ENCODE measurements around the gene SAPCD2. TPM values are rescaled to one million over a fixed set of nuclear protein-coding genes. Genes with fewer than 3 reads are reported as not detected.

The SAPCD2 gene
- total and polyA plus RNA-seq, 9 of the 15 experiments (the other 6 are each of a cell fraction or from before 2014, with no cell fraction given), result 3.4 to 91.8 (median 18.8) TPM

DNA sequence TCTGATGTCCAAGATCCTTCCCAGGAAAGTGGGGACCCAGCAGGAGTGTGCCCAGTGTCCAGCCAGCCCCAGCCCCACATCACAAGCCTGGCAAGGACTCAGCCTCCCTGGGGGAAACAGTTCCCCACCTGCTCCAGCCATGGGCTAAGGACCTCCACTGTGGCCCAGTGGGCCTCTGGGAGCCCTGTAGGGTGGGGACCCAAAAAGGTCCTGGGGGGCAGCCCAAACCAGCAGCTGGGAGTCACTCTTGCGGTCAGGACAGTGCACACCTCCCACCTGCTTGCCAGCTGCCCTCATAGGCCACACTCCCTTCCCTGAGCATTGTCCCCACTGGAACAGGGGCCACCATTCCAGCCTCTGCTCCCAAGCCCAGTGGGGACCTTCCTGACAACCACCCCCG lies 44.0 kb downstream of the SAPCD2 start:
- H3K9me1 ChIP-seq (ENCODE audit: control insufficient read depth, insufficient read depth, low read length), result no peaks in the 10 kb centered on the region
- ATAC-seq, result no peak
- no peaks in the 10 kb centered on the region for H3K27me3 ChIP-seq (ENCODE audit: control insufficient read depth in 2 of 2, insufficient read depth in 2 of 2, low read length in 2 of 2)
- H4K20me1 ChIP-seq (replicated peaks; ENCODE audit: control insufficient read depth, insufficient read depth, low read length), result 0 out of 2 replicates have a peak, but pooled peaks cover 4% of the 10 kb centered on the region
- peaks cover 3% of the 10 kb centered on the region; the same call in 1 of the 3 replicates for H3K79me2 ChIP-seq (ENCODE audit: control insufficient read depth, insufficient read depth, low read length)
- in situ Hi-C loops (cut with MboI), result no loop called here
- 69% methylated on average over 2 of the region's 2 CpGs for WGBS (ENCODE audit: insufficient coverage, low coverage, missing lambda C conversion rate)
- POLR2A ChIA-PET, result interaction anchor here (0.6 to 1.6 kb wide), 7 partner anchors 8 to 681 kb away, joined by 3 to 4 read pairs (median 3); partner anchors contain the start of genes AJM1 and NPDC1
- DNase-seq (ENCODE audit: extremely low read depth in 1 of 4, low spot score in 3 of 4), result no peak
- BruUV-seq (replicated peaks), result no TSS peak
- no peak for FAIRE-seq
- H3K4me2 ChIP-seq (ENCODE audit: insufficient read depth, low read length), result no peak overlapping the region
- no peak overlapping the region for H2AFZ ChIP-seq (ENCODE audit: low read depth, low read length)
- H3K27ac ChIP-seq (ENCODE audit: extremely low read depth, low read depth, low read length), result no peak overlapping the region
- no peaks in the 10 kb centered on the region for H3K36me3 ChIP-seq (ENCODE audit: control insufficient read depth, insufficient read depth, low read length)
- H3K9ac ChIP-seq (ENCODE audit: insufficient read depth in 1 of 2, low read depth in 2 of 2, low read length in 2 of 2), result no peak overlapping the region
- no peaks in the 10 kb centered on the region for H3K9me3 ChIP-seq (replicated peaks; ENCODE audit: control insufficient read depth, insufficient read depth, low read depth, low read length)
- H3K4me1 ChIP-seq (replicated peaks in 1 of 2; ENCODE audit: control insufficient read depth in 2 of 2, insufficient read depth in 2 of 2, low read length in 2 of 2), result peaks cover 13 to 94% of the 10 kb centered on the region in 2 experiments
- CTCF ChIA-PET (ENCODE audit: low intra/inter-chr PET ratio), result no interaction called here
- H3K4me3 ChIP-seq, result no peak overlapping the region
- TF ChIP-seq ZNF583 (CRISPR knock-in tag; IDR thresholded peaks at IDR 0.05), result no peak
- no peak for TF ChIP-seq ZSCAN32 (CRISPR knock-in tag; IDR thresholded peaks at IDR 0.05)
- no peak for TF ChIP-seq ZNF778 (CRISPR knock-in tag; IDR thresholded peaks at IDR 0.05)
- intact Hi-C loops (cut with micrococcal nuclease), result no loop called here

DNA sequence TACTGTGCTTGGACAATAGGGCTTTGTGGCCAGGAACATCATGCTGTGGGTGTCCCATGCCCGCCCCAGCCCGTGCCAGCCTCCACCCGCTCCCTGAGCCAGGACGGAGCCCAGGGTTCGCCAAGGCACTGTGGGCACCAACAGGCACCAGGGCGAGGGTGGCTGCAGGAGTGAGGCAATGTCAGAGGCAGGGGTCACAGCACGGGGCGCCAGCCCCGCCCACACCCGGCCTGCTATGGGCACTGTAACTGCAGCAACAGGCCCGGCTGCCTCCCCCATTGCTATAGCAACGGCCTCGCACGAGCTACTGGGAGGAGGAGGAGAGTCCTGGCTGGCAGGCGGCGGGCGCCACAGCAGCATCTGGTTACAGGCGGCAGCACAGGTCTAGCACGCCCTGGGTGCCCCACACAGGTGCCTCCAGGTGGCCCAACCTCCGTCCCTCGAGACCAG lies 44.8 kb downstream of the SAPCD2 start:
- ATAC-seq (no peak), DNase-seq (ENCODE audit: extremely low read depth in 1 of 4, low spot score in 3 of 4) (no peak), FAIRE-seq (no peak)
- Histone ChIP-seq H3K27me3 (ENCODE audit: control insufficient read depth in 2 of 2, insufficient read depth in 2 of 2, low read length in 2 of 2) (no peaks in the 10 kb centered on the region), H3K27ac (ENCODE audit: extremely low read depth, low read depth, low read length) (no peak overlapping the region), H3K36me3 (ENCODE audit: control insufficient read depth, insufficient read depth, low read length) (no peaks in the 10 kb centered on the region), H3K9me1 (ENCODE audit: control insufficient read depth, insufficient read depth, low read length) (no peaks in the 10 kb centered on the region), H3K9me3 (replicated peaks; ENCODE audit: control insufficient read depth, insufficient read depth, low read depth, low read length) (no peaks in the 10 kb centered on the region), H3K4me1 (replicated peaks in 1 of 2; ENCODE audit: control insufficient read depth in 2 of 2, insufficient read depth in 2 of 2, low read length in 2 of 2) (peaks cover 13 to 94% of the 10 kb centered on the region in 2 experiments), H2AFZ (ENCODE audit: low read depth, low read length) (no peak overlapping the region), H3K4me3 (no peak overlapping the region), H3K79me2 (ENCODE audit: control insufficient read depth, insufficient read depth, low read length) (peaks cover 3% of the 10 kb centered on the region; the same call in 1 of the 3 replicates), H4K20me1 (replicated peaks; ENCODE audit: control insufficient read depth, insufficient read depth, low read length) (0 out of 2 replicates have a peak, but pooled peaks cover 5% of the 10 kb centered on the region), H3K4me2 (ENCODE audit: insufficient read depth, low read length) (no peak overlapping the region), H3K9ac (ENCODE audit: insufficient read depth in 1 of 2, low read depth in 2 of 2, low read length in 2 of 2) (no peak overlapping the region; a peak in 1 of 4 replicates)
- intact Hi-C loops (cut with micrococcal nuclease), result no loop called here
- 79% methylated on average over 21 of the region's 21 CpGs for WGBS (ENCODE audit: insufficient coverage, low coverage, missing lambda C conversion rate)
- in situ Hi-C loops (cut with MboI), result no loop called here
- ChIA-PET POLR2A (interaction anchor here (0.6 to 1.6 kb wide), 4 partner anchors 9 to 215 kb away, joined by 3 to 4 read pairs (median 4); partner anchors contain the start of genes AJM1 and TUBB4B), CTCF (ENCODE audit: low intra/inter-chr PET ratio) (no interaction called here)
- no TSS peak for BruUV-seq (replicated peaks)
- TF ChIP-seq HNRNPL (IDR thresholded peaks at IDR 0.05; ENCODE audit: low read depth, low read length), result peak; percentile 68
- 0 out of 2 replicates have a peak, but pooled peaks have one; percentile 15 for TF ChIP-seq RBFOX2 (IDR thresholded peaks at IDR 0.05; ENCODE audit: low read depth, low read length)
- TF ChIP-seq, protein P1, sequence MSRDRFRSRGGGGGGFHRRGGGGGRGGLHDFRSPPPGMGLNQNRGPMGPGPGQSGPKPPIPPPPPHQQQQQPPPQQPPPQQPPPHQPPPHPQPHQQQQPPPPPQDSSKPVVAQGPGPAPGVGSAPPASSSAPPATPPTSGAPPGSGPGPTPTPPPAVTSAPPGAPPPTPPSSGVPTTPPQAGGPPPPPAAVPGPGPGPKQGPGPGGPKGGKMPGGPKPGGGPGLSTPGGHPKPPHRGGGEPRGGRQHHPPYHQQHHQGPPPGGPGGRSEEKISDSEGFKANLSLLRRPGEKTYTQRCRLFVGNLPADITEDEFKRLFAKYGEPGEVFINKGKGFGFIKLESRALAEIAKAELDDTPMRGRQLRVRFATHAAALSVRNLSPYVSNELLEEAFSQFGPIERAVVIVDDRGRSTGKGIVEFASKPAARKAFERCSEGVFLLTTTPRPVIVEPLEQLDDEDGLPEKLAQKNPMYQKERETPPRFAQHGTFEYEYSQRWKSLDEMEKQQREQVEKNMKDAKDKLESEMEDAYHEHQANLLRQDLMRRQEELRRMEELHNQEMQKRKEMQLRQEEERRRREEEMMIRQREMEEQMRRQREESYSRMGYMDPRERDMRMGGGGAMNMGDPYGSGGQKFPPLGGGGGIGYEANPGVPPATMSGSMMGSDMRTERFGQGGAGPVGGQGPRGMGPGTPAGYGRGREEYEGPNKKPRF (IDR thresholded peaks at IDR 0.05; ENCODE audit: low read depth, low read length), result no peak
- TF ChIP-seq CC2D1A (IDR thresholded peaks at IDR 0.05), result no peak
- no peak for TF ChIP-seq GABPB1 (CRISPR knock-in tag; IDR thresholded peaks at IDR 0.05)
- TF ChIP-seq FOXA3 (CRISPR knock-in tag; conservative IDR thresholded peaks at IDR 0.05 in 1 of 2, IDR thresholded peaks at IDR 0.05 in 1 of 2), result no peak

Measured in K562 (cell line).